ENCODE data around the gene APLN.

APLN gene

GRCh38 chrX:129612396-129612795 is 42.4 kb downstream of the APLN start:
- DNase-seq (ENCODE audit: extremely low read depth, low read depth): no peak
- no peak for TF ChIP-seq CTCF (IDR thresholded peaks at IDR 0.05; ENCODE audit: low read depth, low read length)

GRCh38 chrX:129609395-129609794 is 45.4 kb downstream of the APLN start:
- no peak for DNase-seq (ENCODE audit: extremely low read depth, low read depth)
- TF ChIP-seq CTCF (IDR thresholded peaks at IDR 0.05; ENCODE audit: low read depth, low read length): no peak

GRCh38 chrX:129608496-129608895 is 46.3 kb downstream of the APLN start:
- DNase-seq (ENCODE audit: extremely low read depth, low read depth): no peak
- no peak for TF ChIP-seq CTCF (IDR thresholded peaks at IDR 0.05; ENCODE audit: low read depth, low read length)

GRCh38 chrX:129606918-129607317 is 47.8 kb downstream of the APLN start:
- DNase-seq (ENCODE audit: extremely low read depth, low read depth): peak; percentile 18

GRCh38 chrX:129600981-129601424 is 53.8 kb downstream of the APLN start:
- peak; percentile 74 for TF ChIP-seq CTCF (IDR thresholded peaks at IDR 0.05; ENCODE audit: low read depth, low read length)
- no peak for DNase-seq (ENCODE audit: extremely low read depth, low read depth)

More at GRCh38 chrX:129606918-129607317, 47.8 kb downstream of the APLN start:
- TF ChIP-seq CTCF (IDR thresholded peaks at IDR 0.05; ENCODE audit: low read depth, low read length): peak; percentile 77

GRCh38 chrX:129599996-129600395 is 54.8 kb downstream of the APLN start:
- no peak for DNase-seq (ENCODE audit: extremely low read depth, low read depth)
- no peak for TF ChIP-seq CTCF (IDR thresholded peaks at IDR 0.05; ENCODE audit: low read depth, low read length)

- no peak for DNase-seq (ENCODE audit: extremely low read depth, low read depth)
- no peak for TF ChIP-seq CTCF (IDR thresholded peaks at IDR 0.05; ENCODE audit: low read depth, low read length)
Observed at GRCh38 chrX:129599499-129599898, 55.3 kb downstream of the APLN start.
